ENCODE results near the gene GAREM1.

The GAREM1 gene

DNA sequence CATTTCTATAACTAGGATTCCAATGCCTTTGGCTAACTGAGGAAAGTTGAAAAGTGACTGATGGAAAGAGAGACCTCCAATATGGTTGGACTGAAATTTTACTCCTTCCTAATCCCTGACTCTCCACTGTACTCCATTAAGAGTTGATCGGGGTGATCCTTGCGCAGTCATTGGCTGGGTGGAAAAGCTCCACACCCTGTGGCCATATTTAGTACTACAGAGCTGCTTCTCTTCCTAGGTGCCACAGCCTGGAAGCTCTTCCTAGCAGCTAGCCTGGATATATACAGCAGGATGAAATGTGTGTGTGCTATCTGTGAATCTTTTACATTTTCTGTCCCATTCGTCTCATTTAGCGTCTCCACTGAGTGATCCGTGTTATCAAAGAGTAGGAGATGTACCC is 209.7 kb downstream of the GAREM1 start:
- Mint-ChIP-seq H3K4me3 (no peak overlapping the region), H3K9me3 (no peaks in the 10 kb centered on the region), H3K4me1 (no peaks in the 10 kb centered on the region), H3K36me3 (ENCODE audit: low read depth) (no peaks in the 10 kb centered on the region), H3K27ac (no peak overlapping the region), H3K27me3 (ENCODE audit: low read depth, poor library complexity) (peaks cover 6% of the 10 kb centered on the region)
- DNase-seq, result no peak
- no peak for TF ChIP-seq CTCF (IDR thresholded peaks at IDR 0.05)

- Mint-ChIP-seq H3K4me1 (no peaks in the 10 kb centered on the region), H3K4me3 (no peak overlapping the region), H3K27me3 (ENCODE audit: low read depth, poor library complexity) (peaks cover 9% of the 10 kb centered on the region), H3K36me3 (ENCODE audit: low read depth) (no peaks in the 10 kb centered on the region), H3K9me3 (no peaks in the 10 kb centered on the region), H3K27ac (no peak overlapping the region)
- no peak for DNase-seq
- no peak for TF ChIP-seq CTCF (IDR thresholded peaks at IDR 0.05)
Observed at GRCh38 chr18:32259553-32259952, 211.1 kb downstream of the GAREM1 start.

- peaks cover 9% of the 10 kb centered on the region for H3K27me3 Mint-ChIP-seq (ENCODE audit: low read depth, poor library complexity)
- H3K27ac Mint-ChIP-seq, result no peak overlapping the region
- no peaks in the 10 kb centered on the region for H3K4me1 Mint-ChIP-seq
- no peaks in the 10 kb centered on the region for H3K9me3 Mint-ChIP-seq
- no peak overlapping the region for H3K4me3 Mint-ChIP-seq
- TF ChIP-seq CTCF (IDR thresholded peaks at IDR 0.05), result no peak
- H3K36me3 Mint-ChIP-seq (ENCODE audit: low read depth), result no peaks in the 10 kb centered on the region
- no peak for DNase-seq
Observed at GRCh38 chr18:32258558-32259204, 212.0 kb downstream of the GAREM1 start.

DNA sequence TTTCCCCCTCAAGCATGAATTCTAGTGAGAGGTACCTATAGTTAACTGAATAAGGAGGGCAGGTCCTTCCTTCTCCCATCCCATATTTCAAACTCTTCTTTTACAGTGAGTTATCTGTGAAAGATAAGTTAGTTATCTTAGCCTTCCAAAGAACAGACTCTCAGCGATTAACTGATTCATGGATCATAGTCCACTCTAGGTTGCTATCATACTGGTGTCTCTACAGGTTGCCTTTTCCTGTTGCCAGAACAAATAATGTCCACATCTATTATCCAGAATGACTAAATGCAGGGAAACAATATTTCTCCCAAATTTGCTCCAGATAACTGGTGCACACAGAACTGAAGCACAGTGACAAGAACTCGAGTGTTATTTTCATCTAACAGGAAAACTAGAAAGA is 212.5 kb downstream of the GAREM1 start:
- DNase-seq, result no peak
- H3K4me3 Mint-ChIP-seq, result no peak overlapping the region
- peaks cover under 1% of the 10 kb centered on the region for H3K4me1 Mint-ChIP-seq
- H3K27ac Mint-ChIP-seq, result no peak overlapping the region
- H3K27me3 Mint-ChIP-seq (ENCODE audit: low read depth, poor library complexity), result peaks cover 9% of the 10 kb centered on the region
- no peaks in the 10 kb centered on the region for H3K9me3 Mint-ChIP-seq
- no peak for TF ChIP-seq CTCF (IDR thresholded peaks at IDR 0.05)
- H3K36me3 Mint-ChIP-seq (ENCODE audit: low read depth), result no peaks in the 10 kb centered on the region

GRCh38 chr18:32257084-32257785 is 213.4 kb downstream of the GAREM1 start:
- no peak for DNase-seq
- H3K27me3 Mint-ChIP-seq (ENCODE audit: low read depth, poor library complexity), result peaks cover 9% of the 10 kb centered on the region
- H3K9me3 Mint-ChIP-seq, result no peaks in the 10 kb centered on the region
- H3K36me3 Mint-ChIP-seq (ENCODE audit: low read depth), result no peaks in the 10 kb centered on the region
- no peak overlapping the region for H3K27ac Mint-ChIP-seq
- H3K4me3 Mint-ChIP-seq, result no peak overlapping the region
- peaks cover 6% of the 10 kb centered on the region for H3K4me1 Mint-ChIP-seq
- TF ChIP-seq CTCF (IDR thresholded peaks at IDR 0.05), result no peak

DNA sequence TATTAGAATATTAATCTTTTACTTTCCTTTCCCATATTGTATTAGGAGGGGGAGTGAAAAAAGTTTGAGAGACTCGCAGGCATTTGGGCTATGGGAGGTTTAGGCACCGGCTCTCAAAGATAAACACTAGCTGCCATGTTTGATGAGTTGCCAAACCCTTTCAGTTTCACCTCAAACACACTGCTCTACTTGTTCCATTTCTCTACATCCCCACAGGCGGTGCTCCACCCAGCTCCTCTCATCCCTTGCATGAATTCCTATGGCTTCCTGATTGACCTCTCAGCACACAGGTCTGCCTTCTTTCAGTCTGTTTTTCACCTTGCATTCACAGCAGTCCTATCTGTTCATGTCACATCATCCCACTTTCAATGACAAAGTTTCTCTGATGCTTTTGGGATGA is 215.1 kb downstream of the GAREM1 start:
- Mint-ChIP-seq H3K36me3 (ENCODE audit: low read depth) (no peaks in the 10 kb centered on the region), H3K4me3 (no peak overlapping the region), H3K9me3 (no peaks in the 10 kb centered on the region), H3K27me3 (ENCODE audit: low read depth, poor library complexity) (peaks cover 9% of the 10 kb centered on the region), H3K27ac (no peak overlapping the region), H3K4me1 (peaks cover 6% of the 10 kb centered on the region)
- DNase-seq, result no peak
- no peak for TF ChIP-seq CTCF (IDR thresholded peaks at IDR 0.05)

All from nephron progenitor cell (in vitro differentiated cells).